GM21360 (cell line): ENCODE results near the gene NR2E1.

Experiments used
- ATAC-seq: cut with Tn5 transposase; IDR thresholded peaks from one replicate; pipeline ENCODE4 v1.9.1; 2021; ENCODE audit warnings: mild to moderate bottlenecking, moderate library complexity; ENCODE audit not compliant: unreplicated experiment

Gene NR2E1

DNA sequence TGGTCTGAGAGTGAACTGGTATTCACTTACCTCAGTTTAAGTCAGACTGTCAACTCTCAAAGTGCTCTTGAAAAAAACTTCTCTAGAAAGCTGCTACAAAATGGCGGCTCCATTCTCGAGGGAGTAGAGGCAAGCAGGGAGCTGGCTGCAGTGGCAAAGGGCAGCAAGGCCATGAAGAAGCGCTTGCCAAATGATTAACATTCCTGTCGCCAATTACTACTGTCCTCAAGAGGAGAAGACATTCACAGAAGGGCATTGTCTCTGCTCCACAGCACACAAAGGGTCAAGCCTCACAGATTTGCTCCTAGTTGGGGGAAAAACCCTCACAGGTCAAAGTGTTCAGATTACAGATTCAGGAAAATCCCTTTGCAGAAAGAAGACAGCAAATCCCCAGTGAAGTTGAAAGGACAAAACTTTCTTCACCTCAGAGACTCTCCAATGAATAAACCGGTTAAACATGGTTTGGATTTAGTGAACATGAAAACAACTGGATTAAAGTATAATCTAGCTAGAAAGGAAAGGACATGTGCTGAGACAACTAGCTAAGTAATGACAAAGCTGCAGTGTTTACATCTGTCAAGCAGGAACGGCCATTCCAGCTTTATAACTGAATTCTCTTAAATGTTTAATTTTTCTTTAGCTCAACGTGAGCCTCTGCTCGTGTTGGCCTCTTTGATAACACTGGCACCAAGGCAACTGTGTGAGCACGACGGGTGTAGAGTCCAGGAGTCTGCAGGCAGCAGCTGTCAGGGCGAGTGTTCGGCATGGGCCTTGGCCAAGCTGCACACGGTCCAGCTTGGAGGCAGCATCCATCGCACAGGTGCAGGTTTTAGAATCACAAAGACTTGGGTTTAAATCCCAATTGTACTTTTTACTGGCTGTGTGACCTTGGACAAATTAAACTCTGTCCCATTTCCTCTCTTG is 37.6 kb downstream of the NR2E1 start:
- no peak for ATAC-seq

DNA sequence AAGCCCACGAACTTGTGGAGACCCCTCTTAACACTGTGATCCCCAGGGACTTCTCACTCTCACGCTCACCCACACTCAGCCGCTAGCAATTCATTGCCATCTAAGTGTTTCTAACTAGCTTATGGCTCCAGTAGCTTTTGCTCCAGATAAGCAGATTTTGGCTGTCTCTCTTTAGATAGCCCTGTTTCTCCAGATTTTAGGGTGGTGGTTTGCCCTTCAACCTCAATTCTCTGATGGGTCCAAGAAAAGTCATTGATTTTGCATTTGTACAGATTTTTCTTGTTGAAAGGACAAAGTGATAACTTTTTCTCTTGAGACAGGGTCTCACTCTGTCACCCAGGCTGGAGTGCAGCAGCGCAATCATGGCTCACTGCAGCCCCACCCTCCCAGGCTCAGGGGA is 41.2 kb downstream of the NR2E1 start:
- ATAC-seq, result no peak

DNA sequence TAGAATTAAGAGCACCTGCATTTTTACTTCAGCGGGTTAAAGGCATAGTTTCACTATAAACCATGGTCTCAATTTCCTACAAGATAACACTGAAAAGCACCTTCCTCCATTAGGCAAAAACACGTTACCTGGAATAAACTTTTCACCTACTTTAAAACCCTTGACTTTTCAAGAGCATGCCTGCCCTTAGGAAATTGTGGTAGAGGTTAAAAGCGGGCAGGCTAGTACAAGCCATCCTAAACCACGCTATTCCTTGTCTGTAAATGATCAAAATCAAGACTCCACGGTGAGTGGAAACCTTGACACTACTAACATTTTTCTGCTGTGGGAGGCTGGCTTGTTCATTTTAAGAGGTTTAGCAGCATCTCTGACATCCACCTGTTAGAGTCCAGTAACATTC is 43.9 kb downstream of the NR2E1 start:
- ATAC-seq, result no peak

GRCh38 chr6:108210556-108210955 is 44.7 kb downstream of the NR2E1 start:
- ATAC-seq, result no peak

DNA sequence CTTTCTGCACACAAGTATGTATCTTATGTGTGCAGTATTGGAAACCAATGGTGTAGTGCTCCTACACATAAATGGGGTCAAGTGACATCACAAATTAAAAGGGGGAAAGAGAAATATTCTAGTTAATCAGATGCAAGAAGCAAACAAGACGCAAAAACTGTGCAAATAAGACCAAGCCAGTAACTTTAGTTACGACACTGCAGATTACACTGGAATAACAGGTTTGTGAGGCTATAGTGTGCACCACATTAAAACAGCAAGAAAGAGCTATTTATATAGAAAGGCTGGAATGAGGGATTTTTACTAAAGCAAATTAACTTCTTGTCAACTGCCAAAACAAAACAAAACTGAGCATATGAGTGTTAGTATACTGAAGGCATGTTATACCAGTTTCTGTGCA is 45.8 kb downstream of the NR2E1 start:
- no peak for ATAC-seq

GRCh38 chr6:108222064-108222463 is 56.2 kb downstream of the NR2E1 start:
- no peak for ATAC-seq

DNA sequence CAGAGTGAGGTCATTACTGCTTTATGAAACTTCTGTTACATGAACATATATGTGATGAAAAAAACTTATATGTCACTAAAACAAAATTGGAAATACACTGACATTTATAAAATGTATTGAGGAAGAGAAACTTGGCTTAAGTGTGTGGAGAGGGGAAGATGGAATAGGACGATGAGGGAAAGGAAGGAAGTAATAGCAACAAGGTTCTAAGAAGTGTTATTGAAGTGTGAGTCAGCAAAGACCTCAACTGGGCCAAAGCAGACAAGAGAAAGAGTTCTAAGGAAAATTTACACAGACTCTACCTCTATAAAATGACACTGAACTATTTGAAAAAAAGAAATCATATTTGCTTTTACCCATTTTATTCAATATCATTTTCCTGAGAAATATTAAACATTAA is 56.7 kb downstream of the NR2E1 start:
- ATAC-seq, result no peak

DNA sequence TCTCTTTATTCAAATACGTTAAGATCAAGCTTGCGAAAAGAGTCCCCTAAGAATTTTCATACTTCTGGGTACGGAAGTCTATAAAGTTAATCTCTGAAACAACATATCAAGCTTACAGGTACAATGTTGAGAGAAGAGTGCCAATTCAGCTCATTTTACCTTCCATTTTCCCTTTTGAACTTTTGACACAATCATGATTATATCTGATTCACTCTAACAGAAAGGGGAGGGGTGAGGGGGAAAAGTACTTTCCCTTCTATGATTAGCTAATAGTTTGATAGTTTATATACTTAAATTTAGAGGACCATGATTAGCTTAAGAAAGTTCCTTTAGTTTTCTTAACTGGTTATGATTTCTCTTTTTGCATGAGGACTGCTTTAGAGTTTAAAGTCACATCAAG is 61.5 kb downstream of the NR2E1 start:
- ATAC-seq, result no peak

DNA sequence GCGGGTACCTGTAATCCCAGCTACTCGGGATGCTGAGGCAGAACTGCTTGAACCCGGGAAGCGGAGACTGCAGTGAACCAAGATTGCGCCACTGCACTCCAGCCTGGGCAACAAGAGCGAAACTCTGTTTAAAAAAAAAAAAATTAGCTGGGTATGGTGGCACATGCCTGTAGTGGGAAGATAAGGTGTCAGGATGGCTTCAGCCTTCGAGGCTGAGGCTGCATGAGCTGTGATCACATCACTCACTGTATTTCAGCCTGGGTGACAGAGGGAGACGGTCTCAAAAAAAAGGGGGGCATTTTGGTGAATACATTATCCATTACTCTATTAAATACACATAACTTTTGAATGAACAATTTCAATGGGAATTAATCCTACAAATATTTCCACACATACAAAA is 62.6 kb downstream of the NR2E1 start:
- no peak for ATAC-seq

GRCh38 chr6:108235127-108235526 is 69.3 kb downstream of the NR2E1 start:
- no peak for ATAC-seq

DNA sequence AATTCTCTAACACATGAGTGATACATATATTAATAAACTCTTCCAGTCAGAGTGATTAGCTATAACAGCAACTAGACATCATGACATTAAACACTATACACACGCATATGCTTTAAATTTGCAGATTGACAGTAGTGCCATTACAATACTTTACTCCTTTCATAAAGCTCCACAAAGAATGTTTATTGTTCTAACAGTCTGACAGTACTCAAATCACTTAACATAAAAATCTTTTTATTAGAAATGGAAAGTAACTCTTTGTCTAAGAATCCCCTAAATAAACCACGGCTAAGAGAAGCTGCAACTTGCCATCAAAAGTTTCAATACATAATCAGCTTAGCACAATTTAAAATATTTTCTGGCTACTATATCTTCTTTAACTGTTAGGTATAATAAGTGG is 71.0 kb downstream of the NR2E1 start:
- ATAC-seq, result no peak

GRCh38 chr6:108238322-108238721 is 72.5 kb downstream of the NR2E1 start:
- ATAC-seq, result no peak
